Stimulated activated naive CD4-positive, alpha-beta T cell treated with Interleukin-2 at 50 U/mL for 16 hours (primary cell): ENCODE results near the gene IGF2BP2.
"Not testable (repeated sequence)": the region's sequence is repeated elsewhere in the genome, so short reads cannot be mapped to it uniquely, and the experiment has no call there.

Source experiments
- DNase-seq: peaks from one replicate; lab custom pipeline; 2025; lab: John Stamatoyannopoulos, UW

Gene IGF2BP2

GRCh38 chr3:185709251-185709955 lies 115.4 kb downstream of the IGF2BP2 start:
- DNase-seq: no peak

GRCh38 chr3:185708392-185708791 lies 116.5 kb downstream of the IGF2BP2 start:
- DNase-seq: no peak

- no peak for DNase-seq
These were observed 119.3 kb downstream of the IGF2BP2 start for GRCh38 chr3:185705498-185705897.

- DNase-seq: no peak
These were observed 122.3 kb downstream of the IGF2BP2 start for GRCh38 chr3:185702262-185703225.

- no peak for DNase-seq
These were observed 123.1 kb downstream of the IGF2BP2 start for GRCh38 chr3:185701611-185702261.

- no peak for DNase-seq
These were observed 124.9 kb downstream of the IGF2BP2 start for GRCh38 chr3:185699927-185700326.

- DNase-seq: not testable (repeated sequence)
These were observed 127.6 kb downstream of the IGF2BP2 start for GRCh38 chr3:185697228-185697627.

GRCh38 chr3:185696039-185696438 lies 128.8 kb downstream of the IGF2BP2 start:
- no peak for DNase-seq

- DNase-seq: no peak
These were observed 130.7 kb downstream of the IGF2BP2 start for GRCh38 chr3:185693985-185694653.

GRCh38 chr3:185691622-185692021 lies 133.2 kb downstream of the IGF2BP2 start:
- DNase-seq: no peak

GRCh38 chr3:185687271-185687878 lies 137.5 kb downstream of the IGF2BP2 start:
- no peak for DNase-seq

- DNase-seq: no peak
These were observed 139.4 kb downstream of the IGF2BP2 start for GRCh38 chr3:185685231-185686035.

GRCh38 chr3:185680231-185680630 lies 144.6 kb downstream of the IGF2BP2 start:
- DNase-seq: no peak

GRCh38 chr3:185678027-185678426 lies 146.8 kb downstream of the IGF2BP2 start:
- no peak for DNase-seq

GRCh38 chr3:185677146-185677829 lies 147.6 kb downstream of the IGF2BP2 start:
- no peak for DNase-seq

GRCh38 chr3:185667574-185667973 lies 157.3 kb downstream of the IGF2BP2 start:
- no peak for DNase-seq

GRCh38 chr3:185663929-185664328 lies 160.9 kb downstream of the IGF2BP2 start:
- no peak for DNase-seq

GRCh38 chr3:185661772-185662171 lies 163.1 kb downstream of the IGF2BP2 start:
- DNase-seq: no peak

GRCh38 chr3:185661296-185661695 lies 163.5 kb downstream of the IGF2BP2 start:
- not testable (repeated sequence) for DNase-seq
